GM12865 (cell line): ENCODE measurements around the gene PDE10A.

Experiments used
- DNase-seq: peaks from one replicate; pipeline ENCODE4 v3.0.0; 2010; ENCODE audit warnings: low read depth
- H3K4me3 ChIP-seq: 2 replicates; pipeline ENCODE4 v1.5.1; 2011; ENCODE audit warnings: mild to moderate bottlenecking, low read depth, low read length, control low read depth
- TF ChIP-seq, protein P1 (sequence below): IDR thresholded peaks from 2 replicates; pipeline ENCODE4 v1.5.1; 2011; ENCODE audit warnings: low read length, control low read depth, low read depth, inconsistent platforms; ENCODE audit not compliant: insufficient read depth; ENCODE audit errors: missing control alignments

Gene PDE10A

GRCh38 chr6:165301372-165302246 lies 361.4 kb downstream of the PDE10A start:
- TF ChIP-seq, protein P1, sequence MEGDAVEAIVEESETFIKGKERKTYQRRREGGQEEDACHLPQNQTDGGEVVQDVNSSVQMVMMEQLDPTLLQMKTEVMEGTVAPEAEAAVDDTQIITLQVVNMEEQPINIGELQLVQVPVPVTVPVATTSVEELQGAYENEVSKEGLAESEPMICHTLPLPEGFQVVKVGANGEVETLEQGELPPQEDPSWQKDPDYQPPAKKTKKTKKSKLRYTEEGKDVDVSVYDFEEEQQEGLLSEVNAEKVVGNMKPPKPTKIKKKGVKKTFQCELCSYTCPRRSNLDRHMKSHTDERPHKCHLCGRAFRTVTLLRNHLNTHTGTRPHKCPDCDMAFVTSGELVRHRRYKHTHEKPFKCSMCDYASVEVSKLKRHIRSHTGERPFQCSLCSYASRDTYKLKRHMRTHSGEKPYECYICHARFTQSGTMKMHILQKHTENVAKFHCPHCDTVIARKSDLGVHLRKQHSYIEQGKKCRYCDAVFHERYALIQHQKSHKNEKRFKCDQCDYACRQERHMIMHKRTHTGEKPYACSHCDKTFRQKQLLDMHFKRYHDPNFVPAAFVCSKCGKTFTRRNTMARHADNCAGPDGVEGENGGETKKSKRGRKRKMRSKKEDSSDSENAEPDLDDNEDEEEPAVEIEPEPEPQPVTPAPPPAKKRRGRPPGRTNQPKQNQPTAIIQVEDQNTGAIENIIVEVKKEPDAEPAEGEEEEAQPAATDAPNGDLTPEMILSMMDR = no peak
- DNase-seq = no peak
- no peak overlapping the region for H3K4me3 ChIP-seq

DNA sequence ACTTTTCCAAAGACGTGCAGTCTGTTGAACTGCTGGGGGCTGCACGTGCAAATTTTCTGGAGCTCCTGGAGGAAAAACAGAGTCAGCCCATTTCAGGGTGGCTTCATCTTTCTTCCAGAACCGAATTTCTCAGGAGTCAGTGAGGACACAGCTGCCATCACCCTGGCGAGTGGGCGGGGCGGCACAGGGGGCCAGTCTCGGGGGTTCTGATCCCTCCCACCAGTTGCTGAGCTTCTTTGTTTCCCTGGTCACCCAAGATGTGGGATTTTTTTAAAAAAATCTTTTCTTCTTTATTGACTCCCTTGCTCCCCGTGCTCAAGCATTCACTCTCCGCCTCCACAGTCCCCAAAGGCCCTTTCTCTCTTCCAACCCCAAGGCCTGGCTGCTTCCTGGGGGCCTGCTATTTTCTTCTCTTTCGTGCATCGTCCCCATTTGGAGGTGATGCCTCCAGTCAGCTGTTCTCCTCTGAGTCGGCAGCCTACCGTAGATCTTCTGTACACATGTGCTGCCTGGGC lies 362.6 kb downstream of the PDE10A start:
- H3K4me3 ChIP-seq = no peak overlapping the region
- no peak for DNase-seq
- TF ChIP-seq, protein P1 = no peak

GRCh38 chr6:165298875-165299274 lies 364.2 kb downstream of the PDE10A start:
- H3K4me3 ChIP-seq = no peak overlapping the region
- TF ChIP-seq, protein P1 = no peak
- DNase-seq = no peak

DNA sequence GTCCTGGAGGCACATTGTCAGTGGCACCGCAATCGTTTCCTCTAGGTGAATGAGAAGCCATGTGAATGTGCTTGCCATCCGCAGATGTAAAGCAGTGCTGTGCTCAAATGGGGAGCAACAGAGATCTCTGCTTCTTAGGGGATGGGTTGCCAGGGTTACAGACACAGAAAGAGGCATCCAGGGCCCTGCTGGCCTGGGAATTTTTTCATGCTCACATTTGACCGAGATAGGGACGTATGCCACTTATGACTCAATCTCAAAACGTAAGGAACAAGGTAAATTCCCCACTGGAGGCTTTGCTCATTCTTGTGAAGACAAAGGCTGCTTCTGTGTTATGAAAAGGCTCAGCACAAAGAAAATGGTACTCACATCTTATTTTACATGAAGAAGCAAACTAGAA lies 364.6 kb downstream of the PDE10A start:
- DNase-seq = no peak
- TF ChIP-seq, protein P1 = no peak
- H3K4me3 ChIP-seq = no peak overlapping the region

- no peak for DNase-seq
- no peak overlapping the region for H3K4me3 ChIP-seq
- TF ChIP-seq, protein P1 = no peak
These were observed 370.4 kb downstream of the PDE10A start for GRCh38 chr6:165292657-165293056.
